GM19438 (cell line): Measurements from ENCODE around the gene HSD17B2.

ENCODE experiments used
- ATAC-seq: cut with Tn5 transposase; IDR thresholded peaks from one replicate; pipeline ENCODE4 v1.9.1; 2021; ENCODE audit warnings: low read depth; ENCODE audit not compliant: unreplicated experiment

The HSD17B2 gene

GRCh38 chr16:82017911-82018568, 17.0 kb upstream of the HSD17B2 start:
- no peak for ATAC-seq

GRCh38 chr16:82019535-82019934, 15.5 kb upstream of the HSD17B2 start:
- no peak for ATAC-seq

GRCh38 chr16:82020051-82020450, 15.0 kb upstream of the HSD17B2 start:
- no peak for ATAC-seq

GRCh38 chr16:82023206-82023605, 11.8 kb upstream of the HSD17B2 start:
- ATAC-seq: no peak

- no peak for ATAC-seq
These were observed 10.7 kb upstream of the HSD17B2 start for GRCh38 chr16:82024316-82024715.

GRCh38 chr16:82024883-82025282, 10.2 kb upstream of the HSD17B2 start:
- no peak for ATAC-seq

- ATAC-seq: no peak
These were observed 7.4 kb upstream of the HSD17B2 start for GRCh38 chr16:82027629-82028064.

- no peak for ATAC-seq
These were observed 3.7 kb upstream of the HSD17B2 start for GRCh38 chr16:82031116-82032084.

- ATAC-seq: no peak
These were observed 2.0 kb upstream of the HSD17B2 start for GRCh38 chr16:82033006-82033405.

- no peak for ATAC-seq
These were observed 1.3 kb upstream of the HSD17B2 start for GRCh38 chr16:82033683-82034300.

- no peak for ATAC-seq
These were observed 2.2 kb downstream of the HSD17B2 start for GRCh38 chr16:82037251-82037650.

- no peak for ATAC-seq
These were observed 2.6 kb downstream of the HSD17B2 start for GRCh38 chr16:82037666-82038065.

GRCh38 chr16:82040296-82040695, 5.2 kb downstream of the HSD17B2 start:
- no peak for ATAC-seq

- no peak for ATAC-seq
These were observed 6.5 kb downstream of the HSD17B2 start for GRCh38 chr16:82041542-82041941.

GRCh38 chr16:82042144-82042543, 7.1 kb downstream of the HSD17B2 start:
- ATAC-seq: no peak

- ATAC-seq: no peak
These were observed 7.8 kb downstream of the HSD17B2 start for GRCh38 chr16:82042846-82043245.

GRCh38 chr16:82043680-82044584, 8.9 kb downstream of the HSD17B2 start:
- no peak for ATAC-seq

- no peak for ATAC-seq
These were observed 9.5 kb downstream of the HSD17B2 start for GRCh38 chr16:82044585-82044911.

GRCh38 chr16:82045465-82045864, 10.4 kb downstream of the HSD17B2 start:
- no peak for ATAC-seq

- no peak for ATAC-seq
These were observed 11.5 kb downstream of the HSD17B2 start for GRCh38 chr16:82046541-82046940.
